Measurements from ENCODE around the gene TFB1M.
"Not testable (repeated sequence)": the region's sequence is repeated elsewhere in the genome, so short reads cannot be mapped to it uniquely, and the experiment has no call there.

TFB1M gene

GRCh38 chr6:155329460-155330132, 15.3 kb upstream of the TFB1M start:
- DNase-seq: no peak

- no peak for DNase-seq
These were observed 14.5 kb upstream of the TFB1M start for GRCh38 chr6:155328539-155329459.

GRCh38 chr6:155328074-155328538, 13.8 kb upstream of the TFB1M start:
- DNase-seq: peak in 1 of 6 experiments; percentile 10

- peak; percentile 19 to 82 (median 52) for DNase-seq
These were observed 13.2 kb upstream of the TFB1M start for GRCh38 chr6:155327326-155328073.

- DNase-seq: no peak
These were observed 11.6 kb upstream of the TFB1M start for GRCh38 chr6:155325700-155326516.

- DNase-seq: no peak
These were observed 10.7 kb upstream of the TFB1M start for GRCh38 chr6:155324993-155325392.

- no peak for DNase-seq
These were observed 9.9 kb upstream of the TFB1M start for GRCh38 chr6:155324172-155324571.

- DNase-seq: no peak
These were observed 5.6 kb upstream of the TFB1M start for GRCh38 chr6:155319902-155320301.

- DNase-seq: no peak
These were observed 2.9 kb upstream of the TFB1M start for GRCh38 chr6:155317186-155317585.

GRCh38 chr6:155316419-155316818, 2.1 kb upstream of the TFB1M start:
- no peak for DNase-seq

GRCh38 chr6:155315516-155315871, 1.2 kb upstream of the TFB1M start:
- no peak for DNase-seq

GRCh38 chr6:155314773-155315515, 660 bp upstream of the TFB1M start:
- peak in 1 of 6 experiments; percentile 49 for DNase-seq

- peak in 1 of 6 experiments; percentile 51 for DNase-seq
These were observed 637 bp downstream of the TFB1M start for GRCh38 chr6:155313602-155314091.

- not testable (repeated sequence) for DNase-seq
These were observed 1.3 kb downstream of the TFB1M start for GRCh38 chr6:155312950-155313349.

GRCh38 chr6:155311583-155311982, 2.7 kb downstream of the TFB1M start:
- DNase-seq: no peak

GRCh38 chr6:155311086-155311485, 3.2 kb downstream of the TFB1M start:
- no peak for DNase-seq

GRCh38 chr6:155310596-155310995, 3.7 kb downstream of the TFB1M start:
- DNase-seq: no peak

- no peak for DNase-seq
These were observed 5.1 kb downstream of the TFB1M start for GRCh38 chr6:155309150-155309549.

- no peak for DNase-seq
These were observed 7.3 kb downstream of the TFB1M start for GRCh38 chr6:155306958-155307357.

GRCh38 chr6:155303361-155303870, 10.9 kb downstream of the TFB1M start:
- no peak for DNase-seq

- no peak for DNase-seq
These were observed 12.4 kb downstream of the TFB1M start for GRCh38 chr6:155301867-155302266.

All from stimulated activated naive CD4-positive, alpha-beta T cell (primary cell).